Cardiac muscle cell (in vitro differentiated cells and primary cell): ENCODE results near the gene PSMD7. TPM values are rescaled to one million over a fixed set of nuclear protein-coding genes. Genes with fewer than 3 reads are reported as not detected.

Source experiments
- DNase-seq, 2 donors: peaks; one replicate each; pipeline versions ENCODE4 v3.0.0 to v3.0.0-alpha.2; 2010 to 2017; ENCODE audit warnings: low read depth in 1 of 2, low spot score in 1 of 2
- H3K27ac ChIP-seq: fragments of 200-600 bp; sonication (generic); 2 replicates; pipeline ENCODE4 v1.5.1; 2016
- H3K27me3 ChIP-seq: fragments of 200-600 bp; sonication (generic); 2 replicates; pipeline ENCODE4 v1.6.0; 2016; ENCODE audit warnings: control low read depth
- H3K36me3 ChIP-seq: fragments of 200-600 bp; sonication (generic); 2 replicates; pipeline ENCODE4 v1.5.1; 2016; ENCODE audit warnings: control low read depth
- H3K4me1 ChIP-seq: fragments of 200-600 bp; sonication (generic); 2 replicates; pipeline ENCODE4 v1.8.1; 2017; ENCODE audit warnings: low read depth, mild to moderate bottlenecking, mixed run types
- H3K4me3 ChIP-seq: fragments of 200-600 bp; sonication (generic); 2 replicates; pipeline ENCODE4 v1.5.1; 2016; ENCODE audit warnings: mild to moderate bottlenecking
- H3K9me3 ChIP-seq: fragments of 200-600 bp; sonication (generic); 2 replicates; pipeline ENCODE4 v1.5.1; 2017; ENCODE audit warnings: low read depth, mild to moderate bottlenecking, control low read depth
- CTCF ChIP-seq: IDR thresholded peaks from 2 replicates; pipeline ENCODE4 v1.5.1; 2012; ENCODE audit warnings: low read depth, mild to moderate bottlenecking, low read length
- polyA plus RNA-seq: library from polyadenylated mRNA; unstranded; fragments of >200 nt; fragmentation: Nextera tagmentation; extraction: Ambion mirVana; gene quantifications from 2 replicates; pipeline ENCODE4 v1.2.1, GENCODE V29; 2016
- total RNA-seq: library from RNA; depleted of rRNA; stranded (reverse); fragments of >200 nt; gene quantifications from 2 replicates; pipeline ENCODE4 v1.2.3, GENCODE V29; 2016

The PSMD7 gene
- 69.7 and 108 TPM in 2 replicates for total RNA-seq
- 154 and 177 TPM in 2 replicates for polyA plus RNA-seq

- Histone ChIP-seq H3K4me3 (peak within 1 kb of the TSS; percentile 75), H3K27me3 (no peaks in the 10 kb centered on the region), H3K9me3 (no peaks in the 10 kb centered on the region), H3K4me1 (peaks cover 4% of the 10 kb centered on the region), H3K36me3 (peaks cover 25% of the 10 kb centered on the region), H3K27ac (peak within 1 kb of the TSS; percentile 97)
- peak; percentile 91 to 93 for DNase-seq
- TF ChIP-seq CTCF, result no peak
Observed at GRCh38 chr16:74296432-74297144, at the start of gene PSMD7. Gene PSMD7, plus strand, starts transcription at chr16:74296814. Its CDS starts 101 bp downstream, at chr16:74296915.

- no peak for TF ChIP-seq CTCF
- no peak for DNase-seq
- Histone ChIP-seq H3K4me3 (no peak overlapping the region), H3K27me3 (no peaks in the 10 kb centered on the region), H3K27ac (no peak overlapping the region), H3K36me3 (no peaks in the 10 kb centered on the region), H3K4me1 (no peaks in the 10 kb centered on the region), H3K9me3 (no peaks in the 10 kb centered on the region)
Observed at GRCh38 chr16:74249254-74249653, 47.4 kb upstream of the PSMD7 start.

GRCh38 chr16:74249846-74250245, 46.8 kb upstream of the PSMD7 start:
- H3K4me1 ChIP-seq, result no peaks in the 10 kb centered on the region

GRCh38 chr16:74252329-74252728, 44.3 kb upstream of the PSMD7 start:
- H3K9me3 ChIP-seq, result no peaks in the 10 kb centered on the region
- DNase-seq, result no peak
- no peak overlapping the region for H3K27ac ChIP-seq
- H3K36me3 ChIP-seq, result no peaks in the 10 kb centered on the region
- no peaks in the 10 kb centered on the region for H3K27me3 ChIP-seq
- no peaks in the 10 kb centered on the region for H3K4me1 ChIP-seq
- no peak overlapping the region for H3K4me3 ChIP-seq
- no peak for TF ChIP-seq CTCF

More at GRCh38 chr16:74249846-74250245, 46.8 kb upstream of the PSMD7 start:
- no peak overlapping the region for H3K4me3 ChIP-seq
- no peaks in the 10 kb centered on the region for H3K9me3 ChIP-seq
- H3K36me3 ChIP-seq, result no peaks in the 10 kb centered on the region
- DNase-seq, result no peak
- no peaks in the 10 kb centered on the region for H3K27me3 ChIP-seq
- TF ChIP-seq CTCF, result no peak
- H3K27ac ChIP-seq, result no peak overlapping the region

- Histone ChIP-seq H3K27ac (no peak overlapping the region), H3K9me3 (no peaks in the 10 kb centered on the region), H3K36me3 (no peaks in the 10 kb centered on the region), H3K4me3 (no peak overlapping the region), H3K27me3 (no peaks in the 10 kb centered on the region), H3K4me1 (no peaks in the 10 kb centered on the region)
- DNase-seq, result no peak
- no peak for TF ChIP-seq CTCF
Observed at GRCh38 chr16:74253161-74253938, 43.3 kb upstream of the PSMD7 start.
